CD14-positive monocyte (primary cell): ENCODE results near the gene RIT2. TPM values are rescaled to one million over a fixed set of nuclear protein-coding genes. Genes with fewer than 3 reads are reported as not detected.

ENCODE experiments used
- DNase-seq, 3 donors: peaks; one replicate each; pipeline ENCODE4 v3.0.0-alpha.2; 2011 to 2022
- H2AFZ ChIP-seq: 2 replicates; pipeline ENCODE4 v1.6.0; 2012; ENCODE audit warnings: mild to moderate bottlenecking, low read depth, low read length, inconsistent platforms; ENCODE audit not compliant: insufficient read depth, poor library complexity, severe bottlenecking
- H3K27ac ChIP-seq, 2 donors: 1 replicate in 1 of 2; 2 replicates in 1 of 2; pipeline ENCODE4 v1.5.1; 2012 to 2013; ENCODE audit warnings: low read length in 2 of 2, control low read depth in 1 of 2, inconsistent platforms in 1 of 2, low read depth in 1 of 2, mild to moderate bottlenecking in 1 of 2
- H3K27me3 ChIP-seq, 2 donors: one replicate each; pipeline versions ENCODE4 v1.6.0 to v1.6.1; 2011 to 2013; ENCODE audit warnings: low read length in 2 of 2; ENCODE audit not compliant: control insufficient read depth in 2 of 2, insufficient read depth in 2 of 2
- H3K36me3 ChIP-seq, 2 donors: replicated peaks in 1 of 2; 1 replicate in 1 of 2; 2 replicates in 1 of 2; pipeline versions ENCODE4 v1.5.1 to v1.6.1; 2012 to 2013; ENCODE audit warnings: low read length in 2 of 2, control low read depth in 1 of 2, inconsistent platforms in 1 of 2, mild to moderate bottlenecking in 1 of 2; ENCODE audit not compliant: insufficient read depth in 2 of 2, control insufficient read depth in 1 of 2
- H3K4me1 ChIP-seq, 2 donors: 1 replicate in 1 of 2; 2 replicates in 1 of 2; pipeline versions ENCODE4 v1.5.1 to v1.6.1; 2012 to 2013; ENCODE audit warnings: low read length in 2 of 2, control low read depth in 1 of 2, inconsistent platforms in 1 of 2, mild to moderate bottlenecking in 1 of 2, moderate library complexity in 1 of 2; ENCODE audit not compliant: insufficient read depth in 2 of 2, control insufficient read depth in 1 of 2
- H3K4me2 ChIP-seq: replicated peaks from 2 replicates; pipeline ENCODE3; 2012; ENCODE audit warnings: low read length, moderate library complexity, mild to moderate bottlenecking; ENCODE audit not compliant: poor library complexity, severe bottlenecking; ENCODE audit errors: extremely low read depth
- H3K4me3 ChIP-seq, 3 experiments: fragments of 200-600 bp in 1 of 3; sonication (generic) in 1 of 3; replicated peaks in 1 of 3; 1 replicate in 2 of 3; 2 replicates in 1 of 3; pipeline ENCODE4 v1.5.1; 2011 to 2013; ENCODE audit warnings: low read length in 3 of 3, mild to moderate bottlenecking in 3 of 3, control low read depth in 2 of 3, low read depth in 2 of 3, inconsistent platforms in 1 of 3, moderate library complexity in 1 of 3
- H3K79me2 ChIP-seq: 2 replicates; pipeline ENCODE4 v1.6.0; 2012; ENCODE audit warnings: mild to moderate bottlenecking, control low read depth, inconsistent platforms, low read length, moderate library complexity; ENCODE audit not compliant: insufficient read depth
- H3K9ac ChIP-seq: 2 replicates; pipeline ENCODE4 v1.6.0; 2017; ENCODE audit warnings: low read length, mild to moderate bottlenecking; ENCODE audit not compliant: insufficient read depth, poor library complexity, severe bottlenecking
- H3K9me3 ChIP-seq, 2 donors: replicated peaks in 1 of 2; 1 replicate in 1 of 2; 2 replicates in 1 of 2; pipeline versions ENCODE4 v1.5.1 to v1.6.1; 2012 to 2013; ENCODE audit warnings: low read length in 2 of 2, control low read depth in 1 of 2; ENCODE audit not compliant: control insufficient read depth in 1 of 2, insufficient read depth in 1 of 2
- H4K20me1 ChIP-seq: 2 replicates; pipeline ENCODE4 v1.6.0; 2012; ENCODE audit warnings: mild to moderate bottlenecking, low read length, control low read depth, moderate library complexity; ENCODE audit not compliant: insufficient read depth
- H3K27ac Mint-ChIP-seq, 7 donors: one replicate each; pipeline ENCODE4 v1.8.0; 2020; ENCODE audit warnings: mild to moderate bottlenecking in 7 of 7, mixed read lengths in 7 of 7, moderate library complexity in 6 of 7, inconsistent platforms in 2 of 7
- H3K27me3 Mint-ChIP-seq, 3 donors: one replicate each; pipeline ENCODE4 v1.8.0; 2021 to 2022; ENCODE audit warnings: low read depth in 3 of 3, mild to moderate bottlenecking in 3 of 3, mixed read lengths in 3 of 3, moderate library complexity in 3 of 3, inconsistent platforms in 1 of 3
- H3K36me3 Mint-ChIP-seq, 2 donors: one replicate each; pipeline ENCODE4 v1.8.0; 2020; ENCODE audit warnings: mixed read lengths in 2 of 2, inconsistent platforms in 1 of 2, mild to moderate bottlenecking in 1 of 2
- H3K4me1 Mint-ChIP-seq: one replicate; pipeline ENCODE4 v1.8.0; 2020; ENCODE audit warnings: mild to moderate bottlenecking, mixed read lengths
- H3K4me3 Mint-ChIP-seq, 2 donors: one replicate each; pipeline ENCODE4 v1.8.0; 2020; ENCODE audit warnings: mild to moderate bottlenecking in 2 of 2, mixed read lengths in 2 of 2, moderate library complexity in 1 of 2
- H3K9me3 Mint-ChIP-seq, 7 donors: one replicate each; pipeline ENCODE4 v1.8.0; 2020 to 2022; ENCODE audit warnings: mixed read lengths in 7 of 7, mild to moderate bottlenecking in 6 of 7, moderate library complexity in 6 of 7, inconsistent platforms in 2 of 7
- CTCF ChIP-seq: fragments of 200-600 bp; IDR thresholded peaks from one replicate; pipeline ENCODE4 v1.8.0; 2022; ENCODE audit warnings: antibody characterized with exemption, mild to moderate bottlenecking
- WGBS: methylation state at CpG from one replicate; pipeline ENCODE4 v1.1.5; 2013; ENCODE audit warnings: missing lambda C conversion rate; ENCODE audit not compliant: insufficient coverage; 5-methylcytosine and 5-hydroxymethylcytosine counted together
- intact Hi-C, 2 donors: fragments of 100-400 bp; cut with micrococcal nuclease; formaldehyde crosslinking; loops; one replicate each; pipeline versions ENCODE4 v1.15.0 to v1.15.1; 2023
- polyA plus RNA-seq, 3 donors: library from polyadenylated mRNA; depleted of rRNA in 1 of 3; unstranded in 2 of 3; stranded (reverse) in 1 of 3; fragments of 300-500 nt in 2 of 3; fragments of >200 nt in 1 of 3; fragmentation: Illumina TruSeq in 2 of 3; gene quantifications; 1 replicate in 2 of 3; 2 replicates in 1 of 3; pipeline ENCODE4 v1.2.3, GENCODE V29; 2012 to 2021

The RIT2 gene
- polyA plus RNA-seq, 3 donors: not detected

GRCh38 chr18:42792731-42793130 is 322.8 kb downstream of the RIT2 start:
- intact Hi-C loops: no loop called here
- H3K9me3 ChIP-seq: peaks cover 0 to 4% of the 10 kb centered on the region in 2 donors
- H3K9ac ChIP-seq: no peak overlapping the region
- no peak overlapping the region for H3K4me3 Mint-ChIP-seq
- H3K4me3 ChIP-seq: no peak overlapping the region
- no peaks in the 10 kb centered on the region for H3K36me3 ChIP-seq
- H3K9me3 Mint-ChIP-seq: peaks cover 0 to 12% (median 3%) of the 10 kb centered on the region in 7 donors
- no peak overlapping the region for H2AFZ ChIP-seq
- no peak overlapping the region for H3K27ac ChIP-seq
- no peaks in the 10 kb centered on the region for H3K79me2 ChIP-seq
- no peaks in the 10 kb centered on the region for H3K4me1 ChIP-seq
- H3K27ac Mint-ChIP-seq: no peak overlapping the region
- no peak overlapping the region for H3K4me2 ChIP-seq
- no peaks in the 10 kb centered on the region for H3K36me3 Mint-ChIP-seq
- DNase-seq: no peak
- H3K27me3 Mint-ChIP-seq: no peaks in the 10 kb centered on the region
- no peaks in the 10 kb centered on the region for H3K4me1 Mint-ChIP-seq
- no peak for TF ChIP-seq CTCF
- H4K20me1 ChIP-seq: no peaks in the 10 kb centered on the region
- no peaks in the 10 kb centered on the region for H3K27me3 ChIP-seq

- Mint-ChIP-seq H3K27me3 (no peaks in the 10 kb centered on the region), H3K4me1 (no peaks in the 10 kb centered on the region), H3K27ac (no peak overlapping the region), H3K4me3 (no peak overlapping the region), H3K36me3 (no peaks in the 10 kb centered on the region), H3K9me3 (peaks cover 0 to 2% (median 0%) of the 10 kb centered on the region in 7 donors)
- Histone ChIP-seq H3K9me3 (no peaks in the 10 kb centered on the region), H3K4me3 (no peak overlapping the region), H3K36me3 (no peaks in the 10 kb centered on the region), H3K27me3 (no peaks in the 10 kb centered on the region), H4K20me1 (no peaks in the 10 kb centered on the region), H3K79me2 (no peaks in the 10 kb centered on the region), H3K4me2 (no peak overlapping the region), H3K4me1 (no peaks in the 10 kb centered on the region), H3K9ac (no peak overlapping the region), H3K27ac (no peak overlapping the region), H2AFZ (no peak overlapping the region)
- WGBS: no CpG with 5 or more reads among the region's 2 CpGs
- no peak for DNase-seq
- intact Hi-C loops: no loop called here
- TF ChIP-seq CTCF: no peak
These were observed 330.9 kb downstream of the RIT2 start for GRCh38 chr18:42784632-42785031.
